Diencephalon (tissue), 1 donor: Measurements from ENCODE around the gene ATG3. TPM values are rescaled to one million over a fixed set of nuclear protein-coding genes. Genes with fewer than 3 reads are reported as not detected.

Experiments used
- total RNA-seq: library from RNA; depleted of rRNA; stranded (reverse); fragments of >200 nt; gene quantifications from one replicate; pipeline ENCODE4 v1.2.3, GENCODE V29; 2014

ATG3 gene
- 46.1 TPM for total RNA-seq

DNA sequence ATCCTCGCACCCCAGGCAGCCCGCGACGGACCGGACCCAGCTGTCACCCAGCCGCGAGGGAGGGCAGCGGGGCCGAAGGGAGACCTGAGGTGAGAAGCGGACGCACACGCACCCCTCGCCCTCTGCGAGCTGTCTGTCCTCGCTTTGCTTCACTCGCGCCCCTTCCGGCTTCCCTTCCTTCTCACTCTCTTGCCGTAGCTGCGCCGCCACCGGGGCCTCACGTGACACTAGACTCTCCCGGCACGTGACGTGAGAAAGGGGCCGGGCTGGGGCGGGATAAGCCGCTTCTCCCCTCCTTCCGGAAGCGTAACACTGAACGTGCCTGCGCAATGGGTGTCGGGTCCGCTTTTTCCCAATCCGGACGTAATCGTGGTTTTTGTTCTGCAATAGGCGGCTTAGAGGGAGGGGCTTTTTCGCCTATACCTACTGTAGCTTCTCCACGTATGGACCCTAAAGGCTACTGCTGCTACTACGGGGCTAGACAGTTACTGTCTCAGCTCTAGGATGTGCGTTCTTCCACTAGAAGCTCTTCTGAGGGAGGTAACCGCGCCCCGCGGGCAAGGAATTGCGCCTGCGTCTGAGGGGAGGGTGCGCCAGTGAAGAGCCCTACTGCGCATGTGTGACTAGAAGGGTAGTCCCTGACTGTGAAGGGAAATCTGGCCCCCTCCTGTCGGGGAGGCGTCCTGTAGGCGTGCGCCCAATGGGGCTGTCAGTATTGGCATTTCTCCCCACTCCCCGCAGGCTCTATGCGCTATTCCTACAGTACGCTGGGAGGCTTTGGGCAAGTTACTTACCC is at the start of gene ATG3, which contains the start of gene SLC35A5:
Gene ATG3 (minus strand): TSS at position 229 of the 796 bp plus-strand sequence. CDS start 434 bp downstream, outside the sequence.
Gene SLC35A5 (plus strand): TSS at position 312 of the 796 bp plus-strand sequence. CDS start 1,359 bp downstream, outside the sequence.

DNA sequence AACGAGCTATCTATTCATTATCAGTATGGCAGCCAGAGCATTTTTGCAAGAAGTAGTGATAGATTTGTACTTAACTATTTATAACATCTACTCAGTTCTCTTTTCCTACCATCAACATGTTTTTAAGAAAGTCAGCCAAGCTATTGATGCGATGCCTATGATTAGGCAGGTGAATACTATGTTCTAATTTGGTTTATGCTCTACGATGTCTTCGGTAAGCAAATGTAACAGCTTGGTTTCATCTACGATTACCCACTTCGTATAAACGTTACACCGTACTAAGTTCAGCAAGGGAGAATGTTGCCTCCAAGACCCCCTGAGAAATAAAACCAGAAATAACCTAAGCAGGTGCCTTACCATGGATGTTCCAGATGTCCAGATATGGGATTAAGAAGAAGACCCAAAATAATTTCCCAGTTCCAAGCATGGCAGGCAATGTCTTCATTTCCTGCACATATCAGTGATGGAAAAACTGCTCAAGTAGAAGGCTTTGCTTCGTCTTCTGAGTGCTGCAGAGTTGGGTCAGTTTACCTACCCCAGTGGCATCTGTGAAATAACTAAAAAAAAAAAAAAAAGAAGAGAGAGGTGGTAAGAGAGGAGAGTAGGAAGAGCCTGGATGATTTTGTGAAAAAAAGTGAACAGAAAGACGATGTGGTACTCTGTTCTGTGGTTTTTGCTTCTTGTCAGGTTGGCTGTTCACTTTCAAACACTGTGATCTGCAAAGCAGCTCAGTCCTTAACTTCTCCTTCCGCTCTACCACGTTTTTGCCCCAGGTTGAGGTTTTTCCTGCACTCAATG is 62.6 kb downstream of the ATG3 start, which contains the start of gene BTLA:
Gene BTLA (minus strand): TSS at position 559 of the 798 bp plus-strand sequence. CDS start 114 bp downstream, at position 445.

Other genes with a start within 250 kb of the ATG3 start
- gene CD200, start 228.8 kb downstream of the ATG3 start, total RNA-seq, result 79.1 TPM
- gene BTLA, start 62.5 kb downstream of the ATG3 start, total RNA-seq, result 0.23 TPM
- 63.7 TPM for gene SLC35A5, start 83 bp upstream of the ATG3 start, total RNA-seq
- gene CCDC80, start 79.2 kb upstream of the ATG3 start, total RNA-seq, result 10.4 TPM